Activated CD8-positive, alpha-beta memory T cell treated with anti-CD3 and anti-CD28 coated beads, Interleukin-2, amount 50 U/mL, for 48 hours (primary cell): ENCODE measurements around the gene ABCC6.
"Not testable (repeated sequence)": the region's sequence is repeated elsewhere in the genome, so short reads cannot be mapped to it uniquely, and the experiment has no call there.

Experiments
- DNase-seq: peaks from one replicate; pipeline ENCODE4 v3.0.0-alpha.2; 2020

ABCC6 gene

DNA sequence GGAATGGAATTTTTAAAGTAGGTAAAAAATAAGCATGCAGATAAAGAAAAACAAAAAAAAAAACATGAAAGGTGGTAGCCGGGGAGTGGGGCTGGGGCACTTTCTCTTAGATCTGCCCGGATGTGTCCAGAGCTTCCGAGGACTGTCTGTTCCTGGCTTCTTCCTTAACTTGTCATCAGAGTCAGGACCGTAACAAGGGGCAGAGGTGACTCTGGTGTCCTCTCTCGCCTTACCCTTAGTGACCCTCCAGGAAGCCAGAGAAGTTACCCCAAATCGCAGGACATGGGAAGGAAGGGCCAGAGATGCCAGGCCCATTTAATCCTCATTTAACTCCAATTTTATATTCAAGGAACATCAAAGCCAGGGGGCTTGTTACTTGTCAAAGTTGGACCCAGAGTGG is 115.5 kb downstream of the ABCC6 start:
- DNase-seq = no peak

GRCh38 chr16:16106466-16106865 is 116.8 kb downstream of the ABCC6 start:
- no peak for DNase-seq

GRCh38 chr16:16105646-16106045 is 117.6 kb downstream of the ABCC6 start:
- DNase-seq = no peak

- not testable (repeated sequence) for DNase-seq
Measured at GRCh38 chr16:16104804-16105141, 118.5 kb downstream of the ABCC6 start.

- not testable (repeated sequence) for DNase-seq
Measured at GRCh38 chr16:16104132-16104803, 119.0 kb downstream of the ABCC6 start.

GRCh38 chr16:16102738-16103137 is 120.6 kb downstream of the ABCC6 start:
- DNase-seq = no peak

DNA sequence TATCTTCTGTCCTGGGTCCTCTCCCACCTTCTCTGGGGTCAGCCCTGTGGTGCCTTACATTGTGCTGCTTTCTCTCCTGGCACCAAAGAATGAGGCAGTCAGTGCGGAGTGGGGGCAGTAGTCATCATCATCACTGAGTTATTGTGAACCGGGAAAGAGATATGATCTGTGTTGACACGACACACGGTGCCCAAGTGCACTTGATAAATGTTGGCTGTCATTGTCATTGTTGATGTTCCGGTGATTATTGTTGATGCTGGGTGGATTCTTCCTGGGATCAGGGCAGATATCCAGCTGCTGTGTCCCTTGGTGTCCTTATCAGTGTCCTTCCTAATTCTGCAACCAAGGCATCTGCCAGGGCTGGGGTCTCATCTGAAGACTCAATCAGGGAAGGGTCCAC is 121.7 kb downstream of the ABCC6 start:
- DNase-seq = no peak

DNA sequence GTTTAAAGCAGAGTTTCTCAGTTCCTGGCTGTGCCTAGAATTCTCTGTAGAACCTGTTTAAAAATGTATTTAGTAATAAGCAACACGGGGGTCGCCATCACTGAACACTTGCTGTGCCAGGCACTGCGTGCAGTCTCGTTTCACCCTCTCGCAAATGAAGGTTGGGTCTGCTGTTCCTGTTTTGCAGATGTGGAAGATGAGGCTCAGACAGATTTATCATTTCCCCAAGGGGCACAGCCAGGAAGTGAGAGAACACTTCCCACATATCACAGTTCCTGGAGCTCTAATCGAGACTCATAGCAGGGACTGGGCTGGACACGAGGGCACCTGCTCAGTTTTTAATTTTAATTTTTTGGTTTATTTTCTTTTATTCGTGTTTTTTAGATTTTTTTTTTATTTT is 122.7 kb downstream of the ABCC6 start:
- no peak for DNase-seq

GRCh38 chr16:16099320-16099719 is 124.0 kb downstream of the ABCC6 start:
- no peak for DNase-seq
